Cardiac fibroblast (primary cell): ENCODE measurements around the gene MAPK12.

Experiments used
- DNase-seq, 2 donors: peaks; one replicate each; pipeline versions ENCODE4 v3.0.0 to v3.0.0-alpha.2; 2010; ENCODE audit warnings: low read depth in 2 of 2
- H3K4me3 ChIP-seq, 2 donors: replicated peaks in 1 of 2; 1 replicate in 1 of 2; 2 replicates in 1 of 2; pipeline ENCODE4 v1.5.1; 2011; ENCODE audit warnings: low read depth in 2 of 2, low read length in 2 of 2, mild to moderate bottlenecking in 2 of 2, moderate library complexity in 1 of 2
- TF ChIP-seq, protein P1 (sequence below): IDR thresholded peaks from one replicate; pipeline ENCODE4 v1.5.1; 2011; ENCODE audit warnings: low read depth, mild to moderate bottlenecking, low read length, inconsistent platforms

MAPK12 gene

DNA sequence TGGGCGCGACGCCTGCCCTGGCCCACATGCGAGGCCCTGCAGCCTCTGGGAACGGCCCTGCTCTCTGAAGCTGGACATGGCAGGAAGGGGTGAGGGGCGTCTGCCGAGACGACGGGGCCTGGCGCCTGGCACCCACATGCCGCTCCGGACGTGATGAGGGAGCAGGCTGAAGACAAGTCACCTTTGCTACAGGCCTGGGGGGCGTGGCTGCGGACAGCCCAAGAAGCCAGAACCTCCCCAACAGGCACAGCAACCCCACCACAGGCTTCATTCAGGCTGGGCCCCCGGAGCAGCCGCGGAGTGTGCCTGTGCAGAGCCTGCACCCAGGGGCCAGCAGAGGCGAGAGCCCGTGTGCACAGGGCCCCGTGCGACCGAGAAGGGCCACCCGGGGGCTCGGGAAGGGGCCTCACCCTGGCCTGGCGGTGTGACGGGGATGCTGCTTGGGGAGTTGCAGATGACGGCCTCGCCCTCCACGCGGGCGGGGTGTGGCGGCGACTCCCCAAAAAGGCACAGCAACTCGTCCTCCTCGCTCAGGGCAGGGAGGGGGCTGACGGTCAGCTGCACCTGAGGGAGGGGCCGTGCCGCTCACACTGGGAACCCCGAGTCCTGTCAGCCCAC is 25.3 kb upstream of the MAPK12 start:
- DNase-seq = no peak
- no peak overlapping the region for H3K4me3 ChIP-seq
- TF ChIP-seq, protein P1, sequence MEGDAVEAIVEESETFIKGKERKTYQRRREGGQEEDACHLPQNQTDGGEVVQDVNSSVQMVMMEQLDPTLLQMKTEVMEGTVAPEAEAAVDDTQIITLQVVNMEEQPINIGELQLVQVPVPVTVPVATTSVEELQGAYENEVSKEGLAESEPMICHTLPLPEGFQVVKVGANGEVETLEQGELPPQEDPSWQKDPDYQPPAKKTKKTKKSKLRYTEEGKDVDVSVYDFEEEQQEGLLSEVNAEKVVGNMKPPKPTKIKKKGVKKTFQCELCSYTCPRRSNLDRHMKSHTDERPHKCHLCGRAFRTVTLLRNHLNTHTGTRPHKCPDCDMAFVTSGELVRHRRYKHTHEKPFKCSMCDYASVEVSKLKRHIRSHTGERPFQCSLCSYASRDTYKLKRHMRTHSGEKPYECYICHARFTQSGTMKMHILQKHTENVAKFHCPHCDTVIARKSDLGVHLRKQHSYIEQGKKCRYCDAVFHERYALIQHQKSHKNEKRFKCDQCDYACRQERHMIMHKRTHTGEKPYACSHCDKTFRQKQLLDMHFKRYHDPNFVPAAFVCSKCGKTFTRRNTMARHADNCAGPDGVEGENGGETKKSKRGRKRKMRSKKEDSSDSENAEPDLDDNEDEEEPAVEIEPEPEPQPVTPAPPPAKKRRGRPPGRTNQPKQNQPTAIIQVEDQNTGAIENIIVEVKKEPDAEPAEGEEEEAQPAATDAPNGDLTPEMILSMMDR = no peak

DNA sequence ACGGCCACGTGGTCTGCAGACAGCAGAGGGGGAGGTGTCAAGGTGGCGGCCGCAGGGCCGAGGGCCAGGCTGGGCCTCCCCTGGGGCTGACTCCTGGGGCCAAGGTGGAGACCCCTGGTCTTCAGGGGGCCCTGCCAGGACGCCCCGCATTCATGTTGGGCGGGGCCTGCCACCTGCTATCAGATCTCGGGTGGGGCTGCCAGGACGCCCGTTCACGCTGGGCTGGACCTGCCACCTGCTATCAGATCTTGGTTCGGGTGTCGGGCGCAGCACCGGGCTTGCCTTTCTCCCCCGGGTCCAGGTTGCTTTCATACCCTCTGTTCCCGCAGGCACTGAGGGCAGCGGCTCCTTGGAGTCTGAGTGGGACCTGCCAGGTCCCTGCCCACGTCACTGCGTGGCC is 24.8 kb upstream of the MAPK12 start:
- DNase-seq = no peak
- no peak overlapping the region for H3K4me3 ChIP-seq
- TF ChIP-seq, protein P1 = no peak

DNA sequence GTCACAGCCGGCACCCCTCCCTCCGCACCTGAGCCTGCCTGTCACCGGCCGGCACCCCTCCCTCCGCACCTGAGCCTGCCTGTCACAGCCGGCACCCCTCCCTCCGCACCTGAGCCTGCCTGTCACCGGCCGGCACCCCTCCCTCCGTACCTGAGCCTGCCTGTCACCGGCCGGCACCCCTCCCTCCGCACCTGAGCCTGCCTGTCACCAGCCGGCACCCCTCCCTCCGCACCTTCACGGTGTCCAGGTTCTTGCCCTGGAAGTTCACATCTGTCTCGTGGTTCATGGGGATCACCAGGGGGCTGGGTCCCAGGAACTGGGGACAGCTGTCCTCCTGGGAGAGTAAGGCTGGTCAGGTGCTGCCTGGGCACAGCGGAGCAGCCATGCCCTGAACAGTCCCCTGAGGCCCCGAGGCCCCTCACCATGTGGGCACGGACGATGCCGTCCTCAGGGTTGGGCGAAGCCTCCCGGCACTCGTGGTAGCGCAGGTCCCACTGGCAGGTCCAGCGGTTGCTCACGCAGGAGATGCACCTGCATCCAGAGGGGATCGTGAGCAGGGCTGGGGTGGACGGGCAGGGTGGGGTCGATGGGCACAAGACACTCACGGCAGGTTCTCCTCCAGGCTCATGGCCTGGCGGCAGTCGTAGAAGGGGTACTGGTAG is 24.2 kb upstream of the MAPK12 start:
- DNase-seq = no peak
- H3K4me3 ChIP-seq = no peak overlapping the region
- TF ChIP-seq, protein P1 = no peak

DNA sequence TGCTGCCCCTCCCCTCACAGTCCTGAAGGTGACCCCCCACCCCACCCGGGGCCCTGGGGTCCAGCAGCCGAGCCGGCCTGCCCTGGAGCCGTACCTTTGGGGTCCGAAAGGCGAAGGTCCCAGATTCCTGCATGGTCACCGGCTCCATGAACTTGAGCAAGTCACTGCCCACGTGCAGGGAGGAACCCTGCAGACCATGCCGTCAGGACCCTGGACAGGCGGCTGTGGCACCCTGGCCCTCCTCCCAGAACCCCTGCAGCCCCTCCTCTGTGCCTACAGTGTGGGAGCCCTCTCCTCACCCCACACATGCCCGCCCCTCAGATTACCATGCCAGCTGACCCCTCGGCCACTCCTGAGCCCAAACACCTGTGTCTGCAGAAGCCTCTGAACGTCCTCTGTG is 23.0 kb upstream of the MAPK12 start:
- H3K4me3 ChIP-seq = no peak overlapping the region
- no peak for DNase-seq
- TF ChIP-seq, protein P1 = no peak

DNA sequence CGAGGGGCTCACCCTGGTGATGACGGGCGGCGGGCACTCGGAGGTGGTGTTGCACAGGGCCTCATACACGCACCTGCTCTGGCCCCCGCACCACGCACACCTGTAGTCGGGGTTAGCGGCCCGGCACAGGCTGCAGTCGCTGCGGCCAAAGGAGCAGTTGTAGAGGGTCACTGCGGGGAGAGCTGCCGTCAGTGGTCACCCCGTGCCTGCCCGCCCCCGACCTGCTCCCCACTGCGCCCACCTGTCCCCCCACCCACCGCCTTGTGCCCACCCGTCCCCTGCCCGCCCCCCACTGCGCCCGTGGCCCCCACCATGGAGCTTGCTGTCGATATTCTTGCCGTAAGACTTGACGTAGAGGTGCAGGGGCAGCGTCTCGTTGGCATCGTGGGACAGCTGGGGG is 22.3 kb upstream of the MAPK12 start:
- TF ChIP-seq, protein P1 = no peak
- no peak for DNase-seq
- H3K4me3 ChIP-seq = no peak overlapping the region

DNA sequence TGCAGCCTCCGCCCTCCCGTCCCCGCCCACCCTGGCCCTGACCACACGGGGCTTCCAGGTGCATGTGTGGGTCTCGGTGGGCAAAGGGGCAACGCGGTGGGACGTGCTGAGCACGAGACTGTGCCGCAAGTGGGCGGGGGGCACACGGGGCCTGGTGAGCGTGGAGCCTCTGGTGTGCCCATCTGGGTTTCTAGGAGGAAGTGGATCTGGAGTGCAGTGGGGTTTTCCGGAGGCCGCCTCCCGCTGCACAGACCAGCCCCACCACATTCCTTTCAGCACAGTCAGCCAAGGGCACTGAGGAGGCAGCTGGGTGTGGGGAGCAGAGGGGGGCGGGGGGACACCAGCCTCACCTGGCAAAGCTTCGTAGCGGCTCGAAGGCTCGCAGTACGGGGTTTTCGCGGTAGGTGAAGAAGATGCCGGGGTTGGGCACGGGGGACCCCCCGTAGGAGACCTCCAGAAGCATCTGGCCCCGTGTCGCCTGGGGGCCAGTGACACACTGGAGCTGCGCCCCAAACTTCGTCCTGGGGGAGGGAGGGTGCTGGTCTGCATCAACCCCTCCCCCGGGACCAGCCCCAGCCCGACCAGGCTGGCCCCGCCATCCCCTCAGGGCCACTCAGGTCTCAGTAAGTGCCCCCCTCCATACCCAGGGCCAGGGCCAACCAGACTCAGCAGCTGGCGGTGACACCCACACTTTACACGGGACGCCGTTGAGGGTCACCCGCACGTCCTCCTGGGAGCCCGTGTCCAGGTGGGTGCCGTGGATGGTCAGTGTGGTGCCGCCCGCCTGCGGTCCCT is 21.1 kb upstream of the MAPK12 start:
- TF ChIP-seq, protein P1 = no peak
- peak; percentile 51 to 58 for DNase-seq
- no peak overlapping the region for H3K4me3 ChIP-seq
